ENCODE measurements around the gene GNS.

- TF ChIP-seq TAF1 (IDR thresholded peaks at IDR 0.05; ENCODE audit: borderline replicate concordance, low read depth, low read length), result no peak
- TF ChIP-seq POLR2A (IDR thresholded peaks at IDR 0.05; ENCODE audit: low read depth, low read length), result no peak
Observed at GRCh38 chr12:64780132-64780530, 20.9 kb upstream of the GNS start.

Data from GM12892 (cell line).